NCI-H1930 (cell line): ENCODE measurements around the gene UQCR11.

Source experiments
- DNase-seq, 2 experiments: peaks; one replicate each; lab custom pipeline; 2025; lab: John Stamatoyannopoulos, UW

The UQCR11 gene

GRCh38 chr19:1615156-1615765 is 10.0 kb upstream of the UQCR11 start:
- DNase-seq: no peak

GRCh38 chr19:1613808-1614570 is 8.7 kb upstream of the UQCR11 start:
- DNase-seq: no peak

- DNase-seq: no peak
These were observed 7.9 kb upstream of the UQCR11 start for GRCh38 chr19:1613146-1613545.

GRCh38 chr19:1612114-1613086 is 7.1 kb upstream of the UQCR11 start:
- DNase-seq: no peak

- DNase-seq: no peak
These were observed 6.1 kb upstream of the UQCR11 start for GRCh38 chr19:1611353-1611752.

- no peak for DNase-seq
These were observed 5.3 kb upstream of the UQCR11 start for GRCh38 chr19:1610579-1610978.

GRCh38 chr19:1609680-1610474 is 4.6 kb upstream of the UQCR11 start:
- no peak for DNase-seq

- no peak for DNase-seq
These were observed 3.8 kb upstream of the UQCR11 start for GRCh38 chr19:1609103-1609396.

GRCh38 chr19:1608359-1609102 is 3.3 kb upstream of the UQCR11 start:
- DNase-seq: no peak

GRCh38 chr19:1606138-1606651 is 933 bp upstream of the UQCR11 start:
- no peak for DNase-seq

- no peak for DNase-seq
These were observed 3.1 kb downstream of the UQCR11 start for GRCh38 chr19:1602091-1602707.

- DNase-seq: no peak
These were observed 3.6 kb downstream of the UQCR11 start for GRCh38 chr19:1601613-1602064.

- no peak for DNase-seq
These were observed 5.8 kb downstream of the UQCR11 start for GRCh38 chr19:1599460-1599846.

- no peak for DNase-seq
These were observed 6.3 kb downstream of the UQCR11 start for GRCh38 chr19:1598777-1599459.

- DNase-seq: no peak
These were observed 11.8 kb downstream of the UQCR11 start for GRCh38 chr19:1593501-1593772.

GRCh38 chr19:1592755-1593500 is 12.3 kb downstream of the UQCR11 start, which contains the start of gene MBD3:
Gene MBD3 (minus strand): TSS chr19:1592865. CDS start chr19:1592631, 234 bp downstream.
- DNase-seq: peak; percentile 67 to 92

- peak; percentile 73 to 84 for DNase-seq
These were observed 13.1 kb downstream of the UQCR11 start for GRCh38 chr19:1592024-1592754.

- no peak for DNase-seq
These were observed 13.7 kb downstream of the UQCR11 start for GRCh38 chr19:1591421-1592023.
